ENCODE data around the gene OR4C16. TPM values are rescaled to one million over a fixed set of nuclear protein-coding genes. Genes with fewer than 3 reads are reported as not detected.

The OR4C16 gene, protein sequence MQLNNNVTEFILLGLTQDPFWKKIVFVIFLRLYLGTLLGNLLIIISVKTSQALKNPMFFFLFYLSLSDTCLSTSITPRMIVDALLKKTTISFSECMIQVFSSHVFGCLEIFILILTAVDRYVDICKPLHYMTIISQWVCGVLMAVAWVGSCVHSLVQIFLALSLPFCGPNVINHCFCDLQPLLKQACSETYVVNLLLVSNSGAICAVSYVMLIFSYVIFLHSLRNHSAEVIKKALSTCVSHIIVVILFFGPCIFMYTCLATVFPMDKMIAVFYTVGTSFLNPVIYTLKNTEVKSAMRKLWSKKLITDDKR
- not detected for polyA plus RNA-seq (2013, experiment 1 of 2; ENCODE audit: insufficient read length)
- not detected for polyA plus RNA-seq (2013, experiment 2 of 2; ENCODE audit: insufficient read length)

DNA sequence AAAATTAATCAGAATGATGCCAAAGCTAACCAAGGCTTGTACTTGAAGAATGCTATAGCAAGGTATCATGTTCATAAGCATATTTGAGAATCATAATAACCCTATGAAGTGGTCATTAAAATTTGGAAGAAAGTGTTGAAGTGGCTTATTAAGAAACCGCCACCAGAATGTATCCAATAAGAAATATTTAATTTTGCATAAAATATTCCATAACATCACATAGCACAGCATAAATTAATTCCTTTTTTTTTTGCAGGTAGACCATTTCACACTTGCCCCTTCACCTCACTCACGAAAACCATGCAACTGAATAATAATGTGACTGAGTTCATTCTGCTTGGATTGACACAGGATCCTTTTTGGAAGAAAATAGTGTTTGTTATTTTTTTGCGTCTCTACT is at the start of gene OR4C16:
Gene OR4C16, plus strand, starts transcription at position 301 of the 400 bp plus-strand sequence. Its CDS starts 0 bp downstream, at position 301.
- DNase-seq = no peak

DNA sequence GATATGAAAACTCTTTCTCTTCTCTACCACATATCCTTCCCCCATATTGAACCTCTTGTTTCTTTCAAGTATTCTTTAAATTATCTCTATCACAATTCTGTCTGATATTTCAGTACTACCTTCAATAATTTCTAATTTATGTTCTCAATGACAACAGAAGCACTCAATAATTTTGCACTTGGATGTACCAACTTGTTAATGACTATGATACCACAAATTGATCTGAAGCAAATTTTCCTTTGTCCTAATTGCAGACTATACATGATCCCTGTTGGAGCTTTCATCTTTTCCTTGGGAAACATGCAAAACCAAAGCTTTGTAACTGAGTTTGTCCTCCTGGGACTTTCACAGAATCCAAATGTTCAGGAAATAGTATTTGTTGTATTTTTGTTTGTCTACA is 17.8 kb upstream of the OR4C16 start, which contains the start of gene OR4C15:
Gene OR4C15, plus strand, starts transcription at position 301 of the 400 bp plus-strand sequence. Its CDS starts 0 bp downstream, at position 301.
- no peak for DNase-seq

- no peak for DNase-seq
Observed at GRCh38 chr11:55572548-55572947, 620 bp downstream of the OR4C16 start.

- no peak for DNase-seq
Observed at GRCh38 chr11:55607545-55607944, 35.6 kb downstream of the OR4C16 start, which contains the start of gene OR4C11. OR4C11 (minus strand) TSS chr11:55607645; CDS start chr11:55604373, 3,272 bp downstream.

All from fibroblast of skin of scalp (primary cell).